Ovary (tissue), 1 donor: ENCODE results near the gene GPT2.

Experiments
- EP300 ChIP-seq: sonication (generic); formaldehyde crosslinking; IDR thresholded peaks from one replicate; pipeline ENCODE4 v1.6.1; 2017; ENCODE audit warnings: antibody characterized with exemption
- POLR2A ChIP-seq: fragments of 450-650 bp; IDR thresholded peaks from one replicate; pipeline ENCODE4 v1.6.1; 2017; ENCODE audit warnings: antibody characterized with exemption, mild to moderate bottlenecking, moderate library complexity

- TF ChIP-seq POLR2A (no peak), EP300 (no peak)
Measured at GRCh38 chr16:46932802-46933201, 48.6 kb downstream of the GPT2 start.
